Hepatocyte (in vitro differentiated cells): ENCODE measurements around the gene HSPBAP1.

Experiments
- EZH2 ChIP-seq: fragments of 200-600 bp; sonication (generic); IDR thresholded peaks from 2 replicates; pipeline ENCODE4 v1.6.1; 2016; ENCODE audit warnings: antibody characterized with exemption, mild to moderate bottlenecking, borderline replicate concordance
- TF ChIP-seq, protein P1 (sequence below): fragments of 200-600 bp; sonication (generic); IDR thresholded peaks from 2 replicates; pipeline ENCODE4 v1.5.1; 2016; ENCODE audit warnings: antibody characterized with exemption, mild to moderate bottlenecking; ENCODE audit not compliant: poor library complexity

DNA sequence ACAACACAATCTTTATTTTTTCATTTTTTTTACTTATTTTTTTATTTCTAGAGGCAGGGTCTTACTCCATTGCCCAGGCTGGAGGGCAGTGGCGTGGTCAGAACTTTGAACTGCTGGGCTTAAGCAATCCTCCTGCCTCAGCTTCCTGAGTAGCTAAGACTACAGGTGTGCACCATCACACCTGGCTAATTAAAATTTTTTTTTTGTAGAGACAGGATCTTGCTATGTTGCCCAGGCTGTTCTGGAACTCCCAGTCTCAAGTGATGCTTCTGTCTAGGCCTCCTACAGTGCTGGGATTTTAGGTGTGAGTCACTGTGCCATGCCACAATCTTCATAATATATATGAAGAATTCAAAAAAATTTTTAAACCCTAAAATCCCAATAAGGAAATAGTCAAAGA, 20.8 kb downstream of the HSPBAP1 start:
- TF ChIP-seq, protein P1, sequence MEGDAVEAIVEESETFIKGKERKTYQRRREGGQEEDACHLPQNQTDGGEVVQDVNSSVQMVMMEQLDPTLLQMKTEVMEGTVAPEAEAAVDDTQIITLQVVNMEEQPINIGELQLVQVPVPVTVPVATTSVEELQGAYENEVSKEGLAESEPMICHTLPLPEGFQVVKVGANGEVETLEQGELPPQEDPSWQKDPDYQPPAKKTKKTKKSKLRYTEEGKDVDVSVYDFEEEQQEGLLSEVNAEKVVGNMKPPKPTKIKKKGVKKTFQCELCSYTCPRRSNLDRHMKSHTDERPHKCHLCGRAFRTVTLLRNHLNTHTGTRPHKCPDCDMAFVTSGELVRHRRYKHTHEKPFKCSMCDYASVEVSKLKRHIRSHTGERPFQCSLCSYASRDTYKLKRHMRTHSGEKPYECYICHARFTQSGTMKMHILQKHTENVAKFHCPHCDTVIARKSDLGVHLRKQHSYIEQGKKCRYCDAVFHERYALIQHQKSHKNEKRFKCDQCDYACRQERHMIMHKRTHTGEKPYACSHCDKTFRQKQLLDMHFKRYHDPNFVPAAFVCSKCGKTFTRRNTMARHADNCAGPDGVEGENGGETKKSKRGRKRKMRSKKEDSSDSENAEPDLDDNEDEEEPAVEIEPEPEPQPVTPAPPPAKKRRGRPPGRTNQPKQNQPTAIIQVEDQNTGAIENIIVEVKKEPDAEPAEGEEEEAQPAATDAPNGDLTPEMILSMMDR, result no peak
- no peak for TF ChIP-seq EZH2
